Panc1 (cell line): ENCODE data around the gene SMYD4. TPM values are rescaled to one million over a fixed set of nuclear protein-coding genes. Genes with fewer than 3 reads are reported as not detected.

Source experiments
- ATAC-seq: fragments of 200-7000 bp; cut with Tn5 transposase; 2 replicates; pipeline ENCODE4 v1.9.1; 2020; ENCODE audit warnings: mild to moderate bottlenecking, moderate library complexity
- BruUV-seq: library from RNA; stranded (reverse); fragments of 400-500 nt; replicated peaks from 2 replicates; lab custom pipeline; 2021; lab: Mats Ljungman, UMichigan
- CTCF ChIA-PET: fragments of 300-600 bp; sonication (Branson Sonifier 250); formaldehyde crosslinking; loops from one replicate; lab custom pipeline; 2022; ENCODE audit warnings: antibody characterized with exemption; lab: Charles Lee
- POLR2A ChIA-PET: fragments of 300-600 bp; sonication (Branson Sonifier 250); formaldehyde crosslinking; loops from one replicate; lab custom pipeline; 2022; ENCODE audit warnings: antibody characterized with exemption; lab: Charles Lee
- DNase-seq: peaks from one replicate; pipeline ENCODE4 v3.0.0-alpha.2; 2010; ENCODE audit warnings: low read depth, low spot score
- H3K27ac ChIP-seq: 2 replicates; pipeline ENCODE4 v1.5.1; 2011; ENCODE audit warnings: mild to moderate bottlenecking, low read length, inconsistent platforms
- H3K27me3 ChIP-seq: fragments of 200-500 bp; sonication (Bioruptor generic); 2 replicates; pipeline ENCODE4 v1.6.0; 2014; ENCODE audit warnings: low read length, inconsistent platforms; ENCODE audit not compliant: control insufficient read depth, insufficient read depth
- H3K36me3 ChIP-seq: fragments of 200-500 bp; sonication (Bioruptor generic); 2 replicates; pipeline ENCODE4 v1.5.1; 2014; ENCODE audit warnings: inconsistent platforms, mild to moderate bottlenecking, low read length, moderate library complexity; ENCODE audit not compliant: control insufficient read depth, insufficient read depth
- H3K4me1 ChIP-seq: 2 replicates; pipeline ENCODE4 v1.5.1; 2011; ENCODE audit warnings: inconsistent platforms, mild to moderate bottlenecking, low read length, moderate library complexity; ENCODE audit not compliant: control insufficient read depth, insufficient read depth
- H3K4me3 ChIP-seq, 2 experiments: 2 replicates each; pipeline ENCODE4 v1.5.1; 2011 to 2012; ENCODE audit warnings: low read depth in 2 of 2, low read length in 2 of 2, mild to moderate bottlenecking in 2 of 2, inconsistent platforms in 1 of 2, moderate library complexity in 1 of 2
- H3K9me3 ChIP-seq: fragments of 200-500 bp; sonication (Bioruptor generic); 2 replicates; pipeline ENCODE4 v1.5.1; 2014; ENCODE audit warnings: low read depth, mild to moderate bottlenecking, inconsistent platforms, low read length, moderate library complexity; ENCODE audit not compliant: control insufficient read depth, insufficient read depth
- POLR2AphosphoS5 ChIP-seq: IDR thresholded peaks from 2 replicates; pipeline ENCODE4 v1.6.1; 2012; ENCODE audit warnings: mild to moderate bottlenecking, low read depth, low read length, moderate library complexity
- SIN3A ChIP-seq: IDR thresholded peaks from 2 replicates; pipeline ENCODE4 v1.6.1; 2012; ENCODE audit warnings: low read depth, mild to moderate bottlenecking, low read length, moderate library complexity, borderline replicate concordance; ENCODE audit not compliant: insufficient read depth
- TCF7L2 ChIP-seq: IDR thresholded peaks from 2 replicates; pipeline ENCODE4 v1.6.1; 2011; ENCODE audit warnings: mild to moderate bottlenecking, low read depth, low read length, inconsistent platforms
- in situ Hi-C: cut with HindIII; loops from 2 replicates; pipeline ENCODE4 v1.10.0; 2016; ENCODE audit warnings: low sequenced_read_pairs, low pct_unique_long_range_greater_than_20kb
- intact Hi-C: fragments of 100-400 bp; cut with micrococcal nuclease; formaldehyde crosslinking; loops from one replicate; pipeline ENCODE4 v1.10.0; 2022; ENCODE audit not compliant: unreplicated experiment
- total RNA-seq: library from RNA; stranded (reverse); gene quantifications from one replicate; pipeline ENCODE4 v1.2.1, GENCODE V29; 2021; ENCODE audit not compliant: unreplicated experiment
- TF ChIP-seq, protein P1 (sequence below), 2 experiments: IDR thresholded peaks; 2 replicates each; pipeline ENCODE4 v1.6.1; 2011 to 2012; ENCODE audit warnings: low read depth in 2 of 2, control low read depth in 1 of 2, low read length in 1 of 2, mild to moderate bottlenecking in 1 of 2, moderate library complexity in 1 of 2; ENCODE audit not compliant: insufficient read depth in 1 of 2
- TF ChIP-seq, protein P2 (sequence below): fragments of 450-650 bp; IDR thresholded peaks from 2 replicates; pipeline ENCODE4 v1.5.1; 2017; ENCODE audit warnings: mild to moderate bottlenecking

Gene SMYD4
- total RNA-seq, 1 experiment from 2014 or later = 17.1 TPM

DNA sequence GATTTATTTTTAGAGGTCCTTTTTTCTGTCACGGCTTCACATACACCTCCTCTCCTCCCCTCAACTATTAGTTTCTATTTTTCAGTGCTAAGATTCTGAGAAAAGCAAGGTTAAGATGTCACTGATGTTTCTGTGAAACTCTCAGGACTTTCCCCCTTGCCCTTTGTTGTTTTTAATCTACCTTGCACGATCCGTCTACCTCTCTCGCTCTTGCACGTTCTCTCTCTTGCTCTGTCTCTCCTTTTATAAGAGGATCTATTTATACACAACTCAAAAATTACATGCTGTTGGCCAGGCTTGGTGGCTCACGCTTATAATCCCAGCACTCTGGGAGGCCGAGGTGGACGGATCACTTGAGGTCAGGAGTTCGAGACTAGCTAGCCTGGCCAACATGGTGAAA lies 43.7 kb upstream of the SMYD4 start:
- in situ Hi-C loops = no loop called here
- CTCF ChIA-PET = no interaction called here

DNA sequence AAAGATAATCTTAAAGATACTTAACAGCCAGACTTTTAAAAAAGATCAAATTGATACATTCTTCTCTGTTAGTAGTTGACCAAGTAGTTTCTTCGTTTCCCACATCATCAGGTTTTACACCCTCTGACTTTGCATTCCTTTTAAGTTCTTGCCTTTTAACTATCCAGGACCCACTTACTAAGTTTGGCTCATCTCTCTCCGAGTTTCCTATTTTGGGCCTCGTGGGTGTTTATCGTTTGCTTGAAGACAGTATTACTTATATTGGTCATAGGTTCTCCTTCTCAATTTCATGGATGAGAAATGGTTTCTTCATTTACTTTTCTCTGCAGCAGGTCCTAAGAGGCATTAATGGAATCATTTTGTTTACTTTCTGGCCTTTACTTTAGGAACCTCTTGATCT lies 43.3 kb upstream of the SMYD4 start:
- DNase-seq (no peak), ATAC-seq (no peak)
- H3K27ac ChIP-seq = no peak overlapping the region
- H3K27me3 ChIP-seq = no peaks in the 10 kb centered on the region
- no TSS peak for BruUV-seq
- H3K36me3 ChIP-seq = peaks cover 8% of the 10 kb centered on the region
- H3K9me3 ChIP-seq = no peaks in the 10 kb centered on the region
- TF ChIP-seq TCF7L2 (no peak), SIN3A (no peak), POLR2AphosphoS5 (no peak)
- TF ChIP-seq, protein P1, sequence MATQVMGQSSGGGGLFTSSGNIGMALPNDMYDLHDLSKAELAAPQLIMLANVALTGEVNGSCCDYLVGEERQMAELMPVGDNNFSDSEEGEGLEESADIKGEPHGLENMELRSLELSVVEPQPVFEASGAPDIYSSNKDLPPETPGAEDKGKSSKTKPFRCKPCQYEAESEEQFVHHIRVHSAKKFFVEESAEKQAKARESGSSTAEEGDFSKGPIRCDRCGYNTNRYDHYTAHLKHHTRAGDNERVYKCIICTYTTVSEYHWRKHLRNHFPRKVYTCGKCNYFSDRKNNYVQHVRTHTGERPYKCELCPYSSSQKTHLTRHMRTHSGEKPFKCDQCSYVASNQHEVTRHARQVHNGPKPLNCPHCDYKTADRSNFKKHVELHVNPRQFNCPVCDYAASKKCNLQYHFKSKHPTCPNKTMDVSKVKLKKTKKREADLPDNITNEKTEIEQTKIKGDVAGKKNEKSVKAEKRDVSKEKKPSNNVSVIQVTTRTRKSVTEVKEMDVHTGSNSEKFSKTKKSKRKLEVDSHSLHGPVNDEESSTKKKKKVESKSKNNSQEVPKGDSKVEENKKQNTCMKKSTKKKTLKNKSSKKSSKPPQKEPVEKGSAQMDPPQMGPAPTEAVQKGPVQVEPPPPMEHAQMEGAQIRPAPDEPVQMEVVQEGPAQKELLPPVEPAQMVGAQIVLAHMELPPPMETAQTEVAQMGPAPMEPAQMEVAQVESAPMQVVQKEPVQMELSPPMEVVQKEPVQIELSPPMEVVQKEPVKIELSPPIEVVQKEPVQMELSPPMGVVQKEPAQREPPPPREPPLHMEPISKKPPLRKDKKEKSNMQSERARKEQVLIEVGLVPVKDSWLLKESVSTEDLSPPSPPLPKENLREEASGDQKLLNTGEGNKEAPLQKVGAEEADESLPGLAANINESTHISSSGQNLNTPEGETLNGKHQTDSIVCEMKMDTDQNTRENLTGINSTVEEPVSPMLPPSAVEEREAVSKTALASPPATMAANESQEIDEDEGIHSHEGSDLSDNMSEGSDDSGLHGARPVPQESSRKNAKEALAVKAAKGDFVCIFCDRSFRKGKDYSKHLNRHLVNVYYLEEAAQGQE (IDR thresholded peaks at IDR 0.05; ENCODE audit: insufficient read depth in 1 of 2, low read depth in 2 of 2, low read length in 1 of 2) = no peak
- TF ChIP-seq, protein P2, sequence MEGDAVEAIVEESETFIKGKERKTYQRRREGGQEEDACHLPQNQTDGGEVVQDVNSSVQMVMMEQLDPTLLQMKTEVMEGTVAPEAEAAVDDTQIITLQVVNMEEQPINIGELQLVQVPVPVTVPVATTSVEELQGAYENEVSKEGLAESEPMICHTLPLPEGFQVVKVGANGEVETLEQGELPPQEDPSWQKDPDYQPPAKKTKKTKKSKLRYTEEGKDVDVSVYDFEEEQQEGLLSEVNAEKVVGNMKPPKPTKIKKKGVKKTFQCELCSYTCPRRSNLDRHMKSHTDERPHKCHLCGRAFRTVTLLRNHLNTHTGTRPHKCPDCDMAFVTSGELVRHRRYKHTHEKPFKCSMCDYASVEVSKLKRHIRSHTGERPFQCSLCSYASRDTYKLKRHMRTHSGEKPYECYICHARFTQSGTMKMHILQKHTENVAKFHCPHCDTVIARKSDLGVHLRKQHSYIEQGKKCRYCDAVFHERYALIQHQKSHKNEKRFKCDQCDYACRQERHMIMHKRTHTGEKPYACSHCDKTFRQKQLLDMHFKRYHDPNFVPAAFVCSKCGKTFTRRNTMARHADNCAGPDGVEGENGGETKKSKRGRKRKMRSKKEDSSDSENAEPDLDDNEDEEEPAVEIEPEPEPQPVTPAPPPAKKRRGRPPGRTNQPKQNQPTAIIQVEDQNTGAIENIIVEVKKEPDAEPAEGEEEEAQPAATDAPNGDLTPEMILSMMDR = no peak
- intact Hi-C loops = no loop called here
- in situ Hi-C loops = no loop called here
- no peaks in the 10 kb centered on the region for H3K4me1 ChIP-seq
- ChIA-PET CTCF (no interaction called here), POLR2A (no interaction called here)
- no peak overlapping the region for H3K4me3 ChIP-seq

More for the DNA sequence above, 43.7 kb upstream of the SMYD4 start:
- H3K4me1 ChIP-seq = no peaks in the 10 kb centered on the region
- POLR2A ChIA-PET = no interaction called here
- H3K4me3 ChIP-seq = no peak overlapping the region
- peaks cover 11% of the 10 kb centered on the region for H3K36me3 ChIP-seq
- no peak overlapping the region for H3K27ac ChIP-seq
- H3K9me3 ChIP-seq = no peaks in the 10 kb centered on the region
- H3K27me3 ChIP-seq = no peaks in the 10 kb centered on the region
- BruUV-seq = no TSS peak
- DNase-seq (no peak), ATAC-seq (no peak)
- intact Hi-C loops = no loop called here
- TF ChIP-seq, protein P1 (IDR thresholded peaks at IDR 0.05; ENCODE audit: insufficient read depth in 1 of 2, low read depth in 2 of 2, low read length in 1 of 2) = no peak
- TF ChIP-seq TCF7L2 = no peak
- TF ChIP-seq, protein P2 = no peak
- no peak for TF ChIP-seq SIN3A
- no peak for TF ChIP-seq POLR2AphosphoS5
